GM12801 (cell line): Measurements from ENCODE around the gene TOMM6.

Experiments
- CTCF ChIP-seq: IDR thresholded peaks from one replicate; pipeline ENCODE4 v1.5.1; 2011; ENCODE audit warnings: control low read depth; ENCODE audit not compliant: insufficient read length; ENCODE audit errors: extremely low read depth

The TOMM6 gene

GRCh38 chr6:41768545-41769308 is 18.8 kb upstream of the TOMM6 start:
- TF ChIP-seq CTCF = no peak

- TF ChIP-seq CTCF = no peak
Measured at GRCh38 chr6:41769376-41769775, 18.1 kb upstream of the TOMM6 start.

GRCh38 chr6:41770381-41771057 is 17.0 kb upstream of the TOMM6 start:
- no peak for TF ChIP-seq CTCF

GRCh38 chr6:41771058-41771983 is 16.2 kb upstream of the TOMM6 start:
- no peak for TF ChIP-seq CTCF

- no peak for TF ChIP-seq CTCF
Measured at GRCh38 chr6:41774841-41775240, 12.7 kb upstream of the TOMM6 start.

GRCh38 chr6:41775293-41775882 is 12.1 kb upstream of the TOMM6 start:
- no peak for TF ChIP-seq CTCF
